Measurements from ENCODE around the gene COPS3.

GRCh38 chr17:17280613-17281549, at the start of gene COPS3:
- no peak for TF ChIP-seq EZH2 (IDR thresholded peaks at IDR 0.05; ENCODE audit: low read depth, unreplicated experiment)
- peak; percentile 18 for TF ChIP-seq ETS1 (IDR thresholded peaks at IDR 0.05)
- no peak for TF ChIP-seq CTCF (conservative IDR thresholded peaks at IDR 0.05; ENCODE audit: low read depth in 2 of 2)
- TF ChIP-seq EZH2phosphoT487 (IDR thresholded peaks at IDR 0.05; ENCODE audit: unreplicated experiment) = no peak
- TF ChIP-seq POLR2AphosphoS5 (IDR thresholded peaks at IDR 0.05; ENCODE audit: low read depth) = peak; percentile 85
- no peak for TF ChIP-seq JUNB (IDR thresholded peaks at IDR 0.05; ENCODE audit: unreplicated experiment)
- TF ChIP-seq REST (IDR thresholded peaks at IDR 0.05; ENCODE audit: unreplicated experiment) = no peak
- TF ChIP-seq STAT1 (IDR thresholded peaks at IDR 0.05; ENCODE audit: unreplicated experiment) = no peak
- no peak for TF ChIP-seq ZNF114 (CRISPR knock-in tag; IDR thresholded peaks at IDR 0.05)
- TF ChIP-seq CREB1 (CRISPR knock-in tag; IDR thresholded peaks at IDR 0.05; ENCODE audit: low read depth) = peak; percentile 91
- TF ChIP-seq NANOG (IDR thresholded peaks at IDR 0.05; ENCODE audit: borderline replicate concordance) = no peak
- TF ChIP-seq ZNF331 (CRISPR knock-in tag; IDR thresholded peaks at IDR 0.05; ENCODE audit: low read depth) = no peak
- no peak for TF ChIP-seq ZNF462 (CRISPR knock-in tag; IDR thresholded peaks at IDR 0.05)
